OCI-LY3 (cell line): ENCODE measurements around the gene TMPO.

Experiments used
- H2AFZ ChIP-seq: fragments of 200-600, 300-600 bp; shearing (Covaris generic); 2 replicates; pipeline ENCODE4 v1.6.0; 2014; ENCODE audit warnings: antibody characterized with exemption, low read depth, low read length
- H3K27ac ChIP-seq: fragments of 200-600, 300-600 bp; sonication (generic); 2 replicates; pipeline ENCODE4 v1.5.1; 2014; ENCODE audit warnings: mild to moderate bottlenecking, low read length, moderate library complexity, mixed read lengths
- H3K27me3 ChIP-seq: fragments of 200-600, 300-600 bp; sonication (generic); 2 replicates; pipeline ENCODE4 v1.6.1; 2014; ENCODE audit warnings: low read depth, low read length, mixed read lengths
- H3K36me3 ChIP-seq: fragments of 200-600, 300-600 bp; sonication (generic); replicated peaks from 2 replicates; pipeline ENCODE3; 2014; ENCODE audit warnings: low read depth, low read length, mixed read lengths
- H3K4me1 ChIP-seq: fragments of 300-600, 200-600 bp; sonication (generic); 2 replicates; pipeline ENCODE4 v1.6.1; 2014; ENCODE audit warnings: low read length, mixed read lengths
- H3K4me2 ChIP-seq: fragments of 200-600, 300-600 bp; sonication (generic); 2 replicates; pipeline ENCODE4 v1.6.1; 2014; ENCODE audit warnings: low read length, mixed read lengths
- H3K4me3 ChIP-seq: fragments of 300-600, 200-600 bp; sonication (generic); 2 replicates; pipeline ENCODE4 v1.5.1; 2014; ENCODE audit warnings: antibody characterized with exemption, mild to moderate bottlenecking, low read length, moderate library complexity
- H3K79me2 ChIP-seq: fragments of 300-600, 200-600 bp; shearing (Covaris generic); 2 replicates; pipeline ENCODE4 v1.6.1; 2014; ENCODE audit warnings: mild to moderate bottlenecking, low read length, mixed read lengths
- H3K9ac ChIP-seq: fragments of 300-600, 200-600 bp; shearing (Covaris generic); 2 replicates; pipeline ENCODE4 v1.6.0; 2014; ENCODE audit warnings: mild to moderate bottlenecking, low read length, moderate library complexity
- H3K9me3 ChIP-seq: fragments of 200-600, 300-600 bp; shearing (Covaris generic); 2 replicates; pipeline ENCODE4 v1.6.1; 2014; ENCODE audit warnings: low read length, mixed read lengths; ENCODE audit not compliant: insufficient read depth
- H4K20me1 ChIP-seq: fragments of 200-600, 300-600 bp; sonication (generic); 2 replicates; pipeline ENCODE4 v1.6.1; 2016; ENCODE audit warnings: low read length, mixed read lengths; ENCODE audit not compliant: insufficient read depth
- CTCF ChIP-seq: fragments of 200-600, 300-600 bp; sonication (generic); IDR thresholded peaks from 2 replicates; pipeline ENCODE4 v1.5.1; 2014; ENCODE audit warnings: antibody characterized with exemption, low read length, low read depth
- EZH2phosphoT487 ChIP-seq: fragments of 200-600 bp; shearing (Covaris generic); IDR thresholded peaks from 2 replicates; pipeline ENCODE4 v1.6.1; 2018; ENCODE audit warnings: antibody characterized with exemption, mixed run types, low read depth

The TMPO gene

GRCh38 chr12:98538031-98538430 is 22.6 kb downstream of the TMPO start:
- no peak overlapping the region for H3K4me2 ChIP-seq
- H3K27ac ChIP-seq, result no peak overlapping the region
- no peak overlapping the region for H2AFZ ChIP-seq
- peaks cover 97% of the 10 kb centered on the region for H3K79me2 ChIP-seq
- H4K20me1 ChIP-seq, result peaks cover 60% of the 10 kb centered on the region
- H3K9me3 ChIP-seq, result no peaks in the 10 kb centered on the region
- H3K36me3 ChIP-seq, result peaks cover 75% of the 10 kb centered on the region
- no peak overlapping the region for H3K4me3 ChIP-seq
- TF ChIP-seq EZH2phosphoT487, result no peak
- no peak for TF ChIP-seq CTCF
- no peak overlapping the region for H3K9ac ChIP-seq
- no peaks in the 10 kb centered on the region for H3K27me3 ChIP-seq
- H3K4me1 ChIP-seq, result no peaks in the 10 kb centered on the region

GRCh38 chr12:98543701-98544100 is 28.3 kb downstream of the TMPO start:
- Histone ChIP-seq H3K36me3 (peaks cover 63% of the 10 kb centered on the region), H4K20me1 (peaks cover 28% of the 10 kb centered on the region; the same call in 1 of the 2 replicates), H3K4me3 (no peak overlapping the region), H3K79me2 (peaks cover 68% of the 10 kb centered on the region), H3K4me2 (no peak overlapping the region), H3K9me3 (no peaks in the 10 kb centered on the region), H3K9ac (no peak overlapping the region), H3K27me3 (no peaks in the 10 kb centered on the region), H3K27ac (no peak overlapping the region), H3K4me1 (no peaks in the 10 kb centered on the region), H2AFZ (no peak overlapping the region)
- TF ChIP-seq EZH2phosphoT487, result no peak
- TF ChIP-seq CTCF, result no peak

DNA sequence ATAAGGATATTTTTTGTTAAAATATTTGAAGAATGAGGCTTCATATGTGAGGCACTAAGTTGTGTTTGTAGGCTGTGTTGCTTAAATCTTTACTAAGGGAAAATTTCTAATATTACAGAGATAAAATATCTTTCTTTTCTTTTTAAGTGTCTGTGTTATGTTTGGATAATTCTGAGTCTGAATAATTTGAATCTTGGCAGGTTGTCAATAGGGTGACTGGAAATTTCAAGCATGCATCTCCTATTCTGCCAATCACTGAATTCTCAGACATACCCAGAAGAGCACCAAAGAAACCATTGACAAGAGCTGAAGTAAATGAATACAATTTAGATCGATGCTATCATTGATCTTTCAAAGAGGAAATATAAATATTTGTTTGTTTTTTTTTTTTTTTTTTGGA is 29.4 kb downstream of the TMPO start:
- Histone ChIP-seq H3K9me3 (no peaks in the 10 kb centered on the region), H3K36me3 (peaks cover 72% of the 10 kb centered on the region), H4K20me1 (peaks cover 28% of the 10 kb centered on the region; the same call in 1 of the 2 replicates), H3K4me1 (no peaks in the 10 kb centered on the region), H2AFZ (no peak overlapping the region), H3K4me2 (no peak overlapping the region), H3K9ac (no peak overlapping the region), H3K4me3 (no peak overlapping the region), H3K27ac (no peak overlapping the region), H3K79me2 (peaks cover 61% of the 10 kb centered on the region), H3K27me3 (no peaks in the 10 kb centered on the region)
- no peak for TF ChIP-seq CTCF
- TF ChIP-seq EZH2phosphoT487, result no peak

DNA sequence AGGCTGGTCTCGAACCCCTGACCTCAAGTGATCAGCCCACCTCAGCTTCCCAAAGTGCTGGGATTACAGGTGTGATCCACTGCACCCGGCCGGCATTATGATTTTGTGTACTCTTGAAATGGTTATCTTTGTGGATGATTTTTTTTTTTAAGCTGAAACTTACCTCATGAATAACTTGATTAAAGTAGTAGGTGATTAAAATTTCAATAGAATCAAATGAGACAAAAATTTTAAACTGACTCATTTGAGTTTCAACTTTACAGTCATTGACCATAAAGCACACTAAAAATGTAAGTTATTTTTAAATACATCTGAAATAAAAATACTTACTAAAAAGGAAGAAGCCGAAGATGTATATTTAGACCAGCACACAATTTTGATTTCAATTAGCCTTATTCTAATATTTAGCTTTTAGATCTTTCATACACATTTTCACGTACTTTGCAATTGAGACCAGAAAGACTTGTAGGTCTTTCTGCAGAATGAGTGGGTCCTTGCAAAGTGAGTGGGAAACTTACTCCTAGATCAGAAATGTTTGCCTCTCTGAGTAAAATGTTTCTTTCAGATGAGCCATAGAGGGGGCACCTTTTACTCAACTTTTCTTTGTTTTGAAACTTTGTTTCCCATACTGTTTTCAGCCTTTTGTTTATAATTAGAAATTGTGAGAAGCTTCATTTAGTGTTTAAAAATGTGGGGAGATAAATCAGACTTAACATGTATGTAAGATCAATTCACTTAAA is 34.2 kb downstream of the TMPO start:
- Histone ChIP-seq H3K4me2 (no peak overlapping the region), H3K27ac (no peak overlapping the region), H4K20me1 (no peaks in the 10 kb centered on the region), H3K27me3 (no peaks in the 10 kb centered on the region), H2AFZ (no peak overlapping the region), H3K9me3 (no peaks in the 10 kb centered on the region), H3K36me3 (peaks cover 66% of the 10 kb centered on the region), H3K9ac (no peak overlapping the region), H3K79me2 (peaks cover 14% of the 10 kb centered on the region), H3K4me1 (no peaks in the 10 kb centered on the region), H3K4me3 (no peak overlapping the region)
- TF ChIP-seq CTCF, result no peak
- no peak for TF ChIP-seq EZH2phosphoT487
